B cell (primary cell): Measurements from ENCODE around the gene TTC9. TPM values are rescaled to one million over a fixed set of nuclear protein-coding genes. Genes with fewer than 3 reads are reported as not detected.
A peak's percentile ranks its signal among the peaks of the same experiment; 100 is the strongest.

Source experiments
- ATAC-seq: fragments of 200-7000 bp; cut with Tn5 transposase; one replicate; pipeline ENCODE4 v1.10.0; 2021; ENCODE audit warnings: low read depth, mild to moderate bottlenecking, moderate number of reproducible peaks, moderate library complexity
- CTCF ChIA-PET: fragments of 350-600 bp; sonication (Branson Sonifier 250); formaldehyde crosslinking; loops from one replicate; lab custom pipeline; 2021; ENCODE audit warnings: antibody characterized with exemption, inconsistent platforms; lab: Charles Lee
- POLR2A ChIA-PET: fragments of 350-600 bp; sonication (Branson Sonifier 250); formaldehyde crosslinking; loops from one replicate; lab custom pipeline; 2021; ENCODE audit warnings: antibody characterized with exemption; lab: Charles Lee
- DNase-seq: peaks from one replicate; pipeline ENCODE4 v3.0.0; 2013
- H2AFZ ChIP-seq: 2 replicates; pipeline ENCODE4 v1.6.1; 2012; ENCODE audit warnings: mild to moderate bottlenecking, low read depth, low read length; ENCODE audit not compliant: insufficient read depth, poor library complexity, severe bottlenecking
- H3K27ac ChIP-seq, 2 donors: 1 replicate in 1 of 2; 2 replicates in 1 of 2; pipeline ENCODE4 v1.5.1; 2012 to 2013; ENCODE audit warnings: low read length in 2 of 2, mild to moderate bottlenecking in 2 of 2, moderate library complexity in 1 of 2
- H3K27me3 ChIP-seq, 4 experiments: fragments of 200-600 bp in 1 of 4; sonication (generic) in 1 of 4; replicated peaks in 1 of 4; 1 replicate in 2 of 4; 2 replicates in 2 of 4; pipeline versions ENCODE4 v1.6.1 to v1.7.0; 2013 to 2016; ENCODE audit warnings: low read length in 3 of 4, mild to moderate bottlenecking in 2 of 4, mixed read lengths in 1 of 4, moderate library complexity in 1 of 4; ENCODE audit not compliant: insufficient read depth in 4 of 4, control insufficient read depth in 3 of 4; ENCODE audit errors: control extremely low read depth in 1 of 4
- H3K36me3 ChIP-seq, 2 experiments: replicated peaks in 1 of 2; 1 replicate in 1 of 2; 2 replicates in 1 of 2; pipeline versions ENCODE4 v1.6.1 to v1.7.1; 2013; ENCODE audit warnings: low read length in 1 of 2; ENCODE audit not compliant: insufficient read depth in 2 of 2, control insufficient read depth in 1 of 2; ENCODE audit errors: control extremely low read depth in 1 of 2, extremely low read depth in 1 of 2
- H3K4me1 ChIP-seq, 2 donors: fragments of 200-600 bp in 1 of 2; sonication (generic) in 1 of 2; 1 replicate in 1 of 2; 2 replicates in 1 of 2; pipeline versions ENCODE4 v1.5.1 to v1.6.1; 2013 to 2017; ENCODE audit warnings: low read length in 2 of 2; ENCODE audit not compliant: control insufficient read depth in 2 of 2, insufficient read depth in 2 of 2
- H3K4me2 ChIP-seq: replicated peaks from 2 replicates; pipeline ENCODE3; 2012; ENCODE audit warnings: mild to moderate bottlenecking, low read depth, low read length; ENCODE audit not compliant: poor library complexity, severe bottlenecking
- H3K4me3 ChIP-seq, 5 experiments: fragments of 200-600 bp in 1 of 5; sonication (generic) in 1 of 5; 1 replicate in 3 of 5; 2 replicates in 2 of 5; pipeline versions ENCODE4 v1.5.1 to v1.7.0; 2011 to 2016; ENCODE audit warnings: low read length in 4 of 5, mild to moderate bottlenecking in 4 of 5, low read depth in 2 of 5, control low read depth in 1 of 5, moderate library complexity in 1 of 5; ENCODE audit not compliant: insufficient read depth in 1 of 5; ENCODE audit errors: control extremely low read depth in 1 of 5, extremely low read depth in 1 of 5
- H3K79me2 ChIP-seq: fragments of 200-600 bp; sonication (generic); one replicate; pipeline ENCODE4 v1.6.0; 2016; ENCODE audit warnings: low read length; ENCODE audit not compliant: control insufficient read depth, insufficient read depth
- H3K9ac ChIP-seq: fragments of 200-600 bp; sonication (generic); 2 replicates; pipeline ENCODE4 v1.6.1; 2017; ENCODE audit warnings: mild to moderate bottlenecking, low read length, moderate library complexity
- H3K9me3 ChIP-seq, 3 donors: one replicate each; pipeline versions ENCODE4 v1.6.1 to v1.7.1; 2013; ENCODE audit warnings: low read length in 2 of 3; ENCODE audit not compliant: control insufficient read depth in 2 of 3, insufficient read depth in 1 of 3; ENCODE audit errors: control extremely low read depth in 1 of 3
- H4K20me1 ChIP-seq: 2 replicates; pipeline ENCODE4 v1.6.0; 2012; ENCODE audit warnings: mild to moderate bottlenecking, low read length; ENCODE audit not compliant: insufficient read depth, control insufficient read depth, poor library complexity, severe bottlenecking
- H3K27ac Mint-ChIP-seq: one replicate; pipeline ENCODE4 v1.8.0; 2021; ENCODE audit warnings: mixed read lengths
- H3K27me3 Mint-ChIP-seq: one replicate; pipeline ENCODE4 v1.8.0; 2021; ENCODE audit warnings: mixed read lengths
- H3K4me1 Mint-ChIP-seq: one replicate; pipeline ENCODE4 v1.8.0; 2021; ENCODE audit warnings: mixed read lengths
- H3K4me3 Mint-ChIP-seq: one replicate; pipeline ENCODE4 v1.8.0; 2021; ENCODE audit warnings: mixed read lengths
- H3K9me3 Mint-ChIP-seq: one replicate; pipeline ENCODE4 v1.8.0; 2022; ENCODE audit warnings: mixed read lengths; ENCODE audit not compliant: insufficient read depth
- EZH2 ChIP-seq: IDR thresholded peaks from 2 replicates; pipeline ENCODE4 v1.6.1; 2012; ENCODE audit warnings: borderline replicate concordance, low read depth, mild to moderate bottlenecking, moderate library complexity, low read length; ENCODE audit not compliant: insufficient read depth, poor library complexity, severe bottlenecking
- WGBS: methylation state at CpG from one replicate; pipeline ENCODE4 v1.1.5; 2013; ENCODE audit warnings: missing lambda C conversion rate; ENCODE audit not compliant: insufficient coverage; 5-methylcytosine and 5-hydroxymethylcytosine counted together
- intact Hi-C: fragments of 100-400 bp; cut with micrococcal nuclease; formaldehyde crosslinking; loops from one replicate; pipeline ENCODE4 v1.10.0; 2022
- polyA plus RNA-seq: library from polyadenylated mRNA; depleted of rRNA; stranded (reverse); fragments of >200 nt; gene quantifications from 2 replicates; pipeline ENCODE4 v1.2.3, GENCODE V29; 2012
- total RNA-seq, 2 donors: library from RNA; stranded (reverse); fragments of 120-200 nt in 1 of 2; gene quantifications; 1 replicate in 1 of 2; 2 replicates in 1 of 2; pipeline versions ENCODE4 v1.2.3 to v1.2.4, GENCODE V29; 2013 to 2022
- TF ChIP-seq, protein P1 (sequence below): fragments of 200-600 bp; IDR thresholded peaks from one replicate; pipeline ENCODE4 v1.8.0; 2022; ENCODE audit warnings: antibody characterized with exemption, mild to moderate bottlenecking

TTC9 gene
- total and polyA plus RNA-seq, 2 donors (not counting 1 experiment from before 2014, with no cell fraction given), result 15.3 to 16.3 TPM

DNA sequence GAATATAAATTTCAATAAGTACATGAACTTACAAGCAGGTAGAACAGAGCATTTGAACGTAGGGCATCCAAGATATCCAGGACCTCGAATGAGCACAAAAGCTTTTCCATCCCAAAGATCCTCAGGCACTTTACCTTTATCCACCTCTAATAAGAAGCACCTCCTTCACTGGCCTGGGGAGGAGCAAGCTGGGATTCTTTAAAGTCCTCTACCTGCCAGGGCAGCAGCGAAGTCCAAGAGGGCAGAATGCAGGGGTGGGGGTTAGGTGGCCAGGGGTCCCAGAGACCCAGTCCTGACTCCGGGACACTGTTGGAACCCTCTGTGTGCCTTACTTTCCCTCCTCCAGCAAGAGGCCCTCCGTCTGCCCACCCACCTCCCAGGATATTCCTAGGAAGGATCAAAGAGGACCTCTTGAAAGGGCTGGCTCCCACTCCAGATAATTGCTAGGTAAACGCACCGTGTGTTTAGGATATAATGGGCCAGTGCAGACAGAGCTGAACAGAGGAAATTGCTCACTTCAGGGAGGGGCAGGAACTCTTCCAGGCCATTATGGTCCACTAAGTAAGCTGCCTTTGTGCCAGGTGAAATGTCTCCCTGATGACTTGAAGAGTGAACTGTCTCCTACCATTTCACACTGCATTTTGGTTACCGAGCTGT is 68.1 kb downstream of the TTC9 start:
- POLR2A ChIA-PET, result no interaction called here
- peaks cover 36% of the 10 kb centered on the region for H3K4me1 Mint-ChIP-seq
- no peak overlapping the region for H3K27ac ChIP-seq
- H3K79me2 ChIP-seq, result no peaks in the 10 kb centered on the region
- ATAC-seq, result no peak
- CTCF ChIA-PET, result interaction anchor here (6.3 to 13.5 kb wide), 2 partner anchors 68 to 89 kb away, joined by 43 to 236 read pairs; partner anchors contain the start of gene TTC9
- no peaks in the 10 kb centered on the region for H3K9me3 ChIP-seq
- H3K4me3 ChIP-seq, result no peak overlapping the region
- H3K4me3 Mint-ChIP-seq, result no peak overlapping the region
- H3K27ac Mint-ChIP-seq, result peak overlapping the region; percentile 78
- no peak for DNase-seq
- TF ChIP-seq, protein P1, sequence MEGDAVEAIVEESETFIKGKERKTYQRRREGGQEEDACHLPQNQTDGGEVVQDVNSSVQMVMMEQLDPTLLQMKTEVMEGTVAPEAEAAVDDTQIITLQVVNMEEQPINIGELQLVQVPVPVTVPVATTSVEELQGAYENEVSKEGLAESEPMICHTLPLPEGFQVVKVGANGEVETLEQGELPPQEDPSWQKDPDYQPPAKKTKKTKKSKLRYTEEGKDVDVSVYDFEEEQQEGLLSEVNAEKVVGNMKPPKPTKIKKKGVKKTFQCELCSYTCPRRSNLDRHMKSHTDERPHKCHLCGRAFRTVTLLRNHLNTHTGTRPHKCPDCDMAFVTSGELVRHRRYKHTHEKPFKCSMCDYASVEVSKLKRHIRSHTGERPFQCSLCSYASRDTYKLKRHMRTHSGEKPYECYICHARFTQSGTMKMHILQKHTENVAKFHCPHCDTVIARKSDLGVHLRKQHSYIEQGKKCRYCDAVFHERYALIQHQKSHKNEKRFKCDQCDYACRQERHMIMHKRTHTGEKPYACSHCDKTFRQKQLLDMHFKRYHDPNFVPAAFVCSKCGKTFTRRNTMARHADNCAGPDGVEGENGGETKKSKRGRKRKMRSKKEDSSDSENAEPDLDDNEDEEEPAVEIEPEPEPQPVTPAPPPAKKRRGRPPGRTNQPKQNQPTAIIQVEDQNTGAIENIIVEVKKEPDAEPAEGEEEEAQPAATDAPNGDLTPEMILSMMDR, result no peak
- no peak for TF ChIP-seq EZH2
- H3K4me2 ChIP-seq, result no peak overlapping the region
- WGBS, result 98% methylated on average over 5 of the region's 8 CpGs
- no peak overlapping the region for H2AFZ ChIP-seq
- no peaks in the 10 kb centered on the region for H4K20me1 ChIP-seq
- H3K9ac ChIP-seq, result no peak overlapping the region
- H3K9me3 Mint-ChIP-seq, result no peaks in the 10 kb centered on the region
- intact Hi-C loops, result no loop called here
- H3K27me3 Mint-ChIP-seq, result no peaks in the 10 kb centered on the region
- no peaks in the 10 kb centered on the region for H3K36me3 ChIP-seq
- peaks cover 21 to 26% of the 10 kb centered on the region in 2 donors for H3K4me1 ChIP-seq
- H3K27me3 ChIP-seq, result no peaks in the 10 kb centered on the region

DNA sequence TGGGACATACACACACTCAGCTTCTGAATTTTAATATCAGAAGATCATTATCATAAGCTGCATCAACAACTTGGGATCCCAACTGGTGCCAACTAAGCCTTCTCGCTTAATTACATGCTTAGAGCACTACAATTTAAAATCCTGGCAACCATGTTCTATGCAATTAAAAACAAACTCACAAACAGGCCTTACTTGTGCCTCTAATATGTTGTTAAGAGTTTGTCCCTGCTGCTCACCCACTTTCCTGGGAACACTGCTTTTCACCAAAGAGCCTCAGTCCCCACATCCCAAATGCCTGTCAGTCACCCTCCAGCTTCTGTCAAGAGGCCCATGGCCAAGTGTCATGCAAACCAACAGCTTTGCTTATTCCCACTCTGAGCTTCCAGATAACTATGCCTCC is 69.7 kb downstream of the TTC9 start:
- intact Hi-C loops, result no loop called here
- Histone ChIP-seq H3K27me3 (no peaks in the 10 kb centered on the region), H3K4me1 (peaks cover 21 to 26% of the 10 kb centered on the region in 2 donors), H3K9me3 (no peaks in the 10 kb centered on the region), H4K20me1 (no peaks in the 10 kb centered on the region), H3K27ac (peak overlapping the region; percentile 3 to 24), H3K79me2 (no peaks in the 10 kb centered on the region), H3K4me3 (no peak overlapping the region), H3K9ac (no peak overlapping the region), H2AFZ (no peak overlapping the region), H3K4me2 (no peak overlapping the region), H3K36me3 (no peaks in the 10 kb centered on the region)
- ChIA-PET CTCF (interaction anchor here (0.9 to 13.5 kb wide), 9 partner anchors 12 to 111 kb away, joined by 3 to 236 read pairs (median 4); partner anchors contain the start of genes MED6 and TTC9), POLR2A (interaction anchor here (2.3 kb wide), 1 partner anchor 69 kb away, joined by 6 read pairs; the partner anchor contains the start of gene TTC9)
- TF ChIP-seq EZH2, result no peak
- TF ChIP-seq, protein P1, result no peak
- no peak for ATAC-seq
- no peak for DNase-seq
- Mint-ChIP-seq H3K9me3 (no peaks in the 10 kb centered on the region), H3K4me3 (no peak overlapping the region), H3K27ac (peak overlapping the region; percentile 59), H3K27me3 (no peaks in the 10 kb centered on the region), H3K4me1 (peaks cover 37% of the 10 kb centered on the region)
- 100% methylated on average over 1 of the region's 1 CpG for WGBS
